Adrenal gland (tissue), 5 donors: ENCODE data around the gene MPDZ.

Experiments used
- POLR2A ChIP-seq, 2 donors: fragments of 450-650 bp; IDR thresholded peaks; one replicate each; pipeline ENCODE4 v1.6.1; 2017; ENCODE audit warnings: antibody characterized with exemption in 2 of 2, mild to moderate bottlenecking in 2 of 2, moderate library complexity in 1 of 2
- TF ChIP-seq, protein P1 (sequence below), 6 experiments: fragments of 450-650 bp in 4 of 6; fragments of 200-600 bp in 2 of 6; sonication (generic) in 1 of 6; IDR thresholded peaks; 1 replicate in 5 of 6; 2 replicates in 1 of 6; pipeline versions ENCODE4 v1.5.1 to v1.8.0; 2016 to 2021; ENCODE audit warnings: antibody characterized with exemption in 6 of 6, mild to moderate bottlenecking in 2 of 6, moderate library complexity in 1 of 6
- donor health status: DM: no; HTN: no; CAD: no.

DNA sequence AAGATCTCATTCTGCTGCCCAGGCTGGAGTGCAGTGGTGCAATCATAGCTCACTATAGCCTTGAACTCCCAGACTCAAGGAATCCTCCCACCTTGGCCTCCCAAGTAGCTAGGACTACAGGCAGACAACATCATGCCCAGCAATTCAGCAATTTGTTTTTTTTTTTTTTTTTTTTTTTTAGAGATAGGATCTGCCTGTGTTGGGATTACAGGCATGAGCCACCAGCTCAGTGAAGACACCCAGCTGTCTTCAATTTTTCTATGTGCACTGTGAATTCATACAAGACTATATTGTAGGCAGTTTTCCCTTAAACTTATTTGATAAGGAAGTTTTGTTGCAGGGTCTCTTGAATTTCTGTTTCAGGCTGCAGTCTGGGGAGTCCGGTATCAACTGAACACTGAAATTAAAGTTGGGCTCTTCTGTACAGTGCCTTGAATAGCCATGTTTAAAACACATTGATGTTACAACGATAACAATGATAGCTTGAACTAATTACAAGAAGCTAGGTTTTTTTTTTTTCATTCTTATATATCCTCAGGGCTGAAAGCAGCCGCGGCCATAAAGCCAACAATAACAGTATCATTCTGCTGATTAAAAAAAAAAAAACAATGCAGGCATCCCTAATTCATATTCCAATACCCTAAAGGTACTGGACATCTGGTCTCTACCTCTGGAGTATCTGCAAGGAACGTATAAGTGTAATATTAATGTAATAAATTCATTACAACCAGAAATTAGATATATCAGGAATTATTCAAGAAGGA is 63.5 kb downstream of the MPDZ start:
- TF ChIP-seq, protein P1, sequence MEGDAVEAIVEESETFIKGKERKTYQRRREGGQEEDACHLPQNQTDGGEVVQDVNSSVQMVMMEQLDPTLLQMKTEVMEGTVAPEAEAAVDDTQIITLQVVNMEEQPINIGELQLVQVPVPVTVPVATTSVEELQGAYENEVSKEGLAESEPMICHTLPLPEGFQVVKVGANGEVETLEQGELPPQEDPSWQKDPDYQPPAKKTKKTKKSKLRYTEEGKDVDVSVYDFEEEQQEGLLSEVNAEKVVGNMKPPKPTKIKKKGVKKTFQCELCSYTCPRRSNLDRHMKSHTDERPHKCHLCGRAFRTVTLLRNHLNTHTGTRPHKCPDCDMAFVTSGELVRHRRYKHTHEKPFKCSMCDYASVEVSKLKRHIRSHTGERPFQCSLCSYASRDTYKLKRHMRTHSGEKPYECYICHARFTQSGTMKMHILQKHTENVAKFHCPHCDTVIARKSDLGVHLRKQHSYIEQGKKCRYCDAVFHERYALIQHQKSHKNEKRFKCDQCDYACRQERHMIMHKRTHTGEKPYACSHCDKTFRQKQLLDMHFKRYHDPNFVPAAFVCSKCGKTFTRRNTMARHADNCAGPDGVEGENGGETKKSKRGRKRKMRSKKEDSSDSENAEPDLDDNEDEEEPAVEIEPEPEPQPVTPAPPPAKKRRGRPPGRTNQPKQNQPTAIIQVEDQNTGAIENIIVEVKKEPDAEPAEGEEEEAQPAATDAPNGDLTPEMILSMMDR (IDR thresholded peaks at IDR 0.05) = no peak
- TF ChIP-seq POLR2A (IDR thresholded peaks at IDR 0.05) = no peak
